Mucosa of descending colon (tissue), 3 donors: ENCODE measurements around the gene STARD6. TPM values are rescaled to one million over a fixed set of nuclear protein-coding genes. Genes with fewer than 3 reads are reported as not detected.
"Not testable (repeated sequence)": the region's sequence is repeated elsewhere in the genome, so short reads cannot be mapped to it uniquely, and the experiment has no call there.

Source experiments
- ATAC-seq: fragments of 200-7000 bp; cut with Tn5 transposase; one replicate; pipeline ENCODE4 v1.9.1; 2020; ENCODE audit warnings: mild to moderate bottlenecking, moderate library complexity
- DNase-seq, 3 donors: peaks; one replicate each; pipeline ENCODE4 v3.0.0-alpha.2; 2020
- H3K36me3 ChIP-seq: fragments of 200-600 bp; one replicate; pipeline ENCODE4 v1.8.0; 2021; ENCODE audit warnings: low read depth, mild to moderate bottlenecking
- H3K4me1 ChIP-seq: fragments of 200-600 bp; one replicate; pipeline ENCODE4 v1.8.0; 2021; ENCODE audit warnings: low read depth, mild to moderate bottlenecking
- H3K4me3 ChIP-seq: fragments of 200-600 bp; one replicate; pipeline ENCODE4 v1.8.0; 2021; ENCODE audit warnings: mild to moderate bottlenecking
- H3K9me3 ChIP-seq: fragments of 200-600 bp; one replicate; pipeline ENCODE4 v1.8.0; 2021; ENCODE audit warnings: mild to moderate bottlenecking
- intact Hi-C, 2 donors: fragments of 100-400 bp; cut with DNase I in 1 of 2; cut with micrococcal nuclease in 1 of 2; formaldehyde crosslinking; loops; one replicate each; pipeline versions ENCODE4 v1.11.0 to v1.11.1; 2022; cut with DNase I, micrococcal nuclease
- total RNA-seq, 3 donors: library from RNA; stranded (reverse); fragmentation: NEBNext Ultra II Directional in 2 of 3; extraction: Animal tissue kit (Norgen Biotek cat#: 25700) in 2 of 3; gene quantifications; one replicate each; pipeline versions ENCODE4 v1.2.1 to v1.2.4, GENCODE V29; 2021 to 2023
- TF ChIP-seq, protein P1 (sequence below): fragments of 200-600 bp; IDR thresholded peaks from one replicate; pipeline ENCODE4 v1.8.0; 2022; ENCODE audit warnings: antibody characterized with exemption, mild to moderate bottlenecking
- donor health status: DM: no; HTN: no; CAD: no; lungs with moderate emphysema.
- donor health status: DM: no; HTN: no; CAD: no.
- donor health status: DM: no; HTN: yes; CAD: no.

The STARD6 gene
- total RNA-seq, 3 donors from 2014 or later = not detected

DNA sequence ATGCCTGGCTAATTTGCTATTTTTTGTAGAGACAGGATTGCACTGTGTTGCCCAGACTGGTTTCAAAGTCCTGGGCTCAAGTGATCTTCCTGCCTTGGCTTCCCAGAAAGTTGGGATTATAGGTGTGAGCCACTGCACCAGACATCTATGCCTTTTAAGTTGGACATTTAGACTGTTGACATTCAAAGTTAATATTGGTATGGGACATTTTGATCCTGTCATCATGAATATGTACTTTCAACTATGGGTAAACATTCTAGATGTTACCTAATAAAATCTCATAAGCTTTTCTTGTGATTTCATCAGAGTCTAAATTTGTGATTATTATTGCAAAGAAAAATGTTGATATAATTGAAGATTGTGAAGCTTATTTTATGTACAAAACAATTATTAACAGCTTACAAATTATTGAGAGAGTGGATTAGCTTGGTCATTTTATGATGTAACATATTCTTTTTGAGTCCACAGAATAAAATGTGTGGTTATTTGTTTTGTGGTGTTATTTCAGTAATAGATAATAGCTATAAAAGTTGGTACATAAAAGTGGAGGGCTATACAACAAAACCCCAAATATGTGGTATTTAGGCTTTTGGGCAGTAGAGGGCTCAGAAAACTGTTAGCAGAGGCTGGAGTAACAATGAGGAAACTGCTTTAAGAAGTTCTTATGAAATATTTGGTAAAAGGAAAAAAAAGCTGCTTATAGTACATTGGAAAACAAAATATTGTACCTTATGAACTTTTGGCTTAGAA, 41.4 kb downstream of the STARD6 start:
- no peaks in the 10 kb centered on the region for H3K4me1 ChIP-seq
- no peaks in the 10 kb centered on the region for H3K9me3 ChIP-seq
- ATAC-seq = no peak
- TF ChIP-seq, protein P1, sequence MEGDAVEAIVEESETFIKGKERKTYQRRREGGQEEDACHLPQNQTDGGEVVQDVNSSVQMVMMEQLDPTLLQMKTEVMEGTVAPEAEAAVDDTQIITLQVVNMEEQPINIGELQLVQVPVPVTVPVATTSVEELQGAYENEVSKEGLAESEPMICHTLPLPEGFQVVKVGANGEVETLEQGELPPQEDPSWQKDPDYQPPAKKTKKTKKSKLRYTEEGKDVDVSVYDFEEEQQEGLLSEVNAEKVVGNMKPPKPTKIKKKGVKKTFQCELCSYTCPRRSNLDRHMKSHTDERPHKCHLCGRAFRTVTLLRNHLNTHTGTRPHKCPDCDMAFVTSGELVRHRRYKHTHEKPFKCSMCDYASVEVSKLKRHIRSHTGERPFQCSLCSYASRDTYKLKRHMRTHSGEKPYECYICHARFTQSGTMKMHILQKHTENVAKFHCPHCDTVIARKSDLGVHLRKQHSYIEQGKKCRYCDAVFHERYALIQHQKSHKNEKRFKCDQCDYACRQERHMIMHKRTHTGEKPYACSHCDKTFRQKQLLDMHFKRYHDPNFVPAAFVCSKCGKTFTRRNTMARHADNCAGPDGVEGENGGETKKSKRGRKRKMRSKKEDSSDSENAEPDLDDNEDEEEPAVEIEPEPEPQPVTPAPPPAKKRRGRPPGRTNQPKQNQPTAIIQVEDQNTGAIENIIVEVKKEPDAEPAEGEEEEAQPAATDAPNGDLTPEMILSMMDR = no peak
- H3K36me3 ChIP-seq = no peaks in the 10 kb centered on the region
- intact Hi-C loops = no loop called here
- H3K4me3 ChIP-seq = no peak overlapping the region
- DNase-seq = no peak

DNA sequence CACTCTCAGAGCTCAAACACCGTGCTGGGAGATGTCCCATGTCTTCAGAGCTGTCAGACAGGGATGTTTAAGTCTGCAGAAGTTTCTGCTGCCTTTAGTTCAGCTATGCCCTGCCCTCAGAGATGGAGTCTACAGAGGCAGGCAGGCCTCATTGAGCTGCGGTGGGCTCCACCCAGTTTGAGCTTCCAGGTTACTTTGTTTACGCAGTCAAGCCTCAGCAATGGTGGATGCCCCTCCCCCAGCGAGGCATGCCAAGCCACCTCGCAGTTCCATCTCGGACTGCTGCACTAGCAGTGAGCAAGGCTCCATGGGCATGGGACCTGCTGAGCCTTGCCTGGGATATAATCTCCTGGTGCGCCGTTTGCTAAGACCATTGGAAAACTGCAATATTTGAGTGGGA, 48.1 kb downstream of the STARD6 start:
- intact Hi-C loops, H3K36me3 ChIP-seq, ATAC-seq: not testable (repeated sequence)

DNA sequence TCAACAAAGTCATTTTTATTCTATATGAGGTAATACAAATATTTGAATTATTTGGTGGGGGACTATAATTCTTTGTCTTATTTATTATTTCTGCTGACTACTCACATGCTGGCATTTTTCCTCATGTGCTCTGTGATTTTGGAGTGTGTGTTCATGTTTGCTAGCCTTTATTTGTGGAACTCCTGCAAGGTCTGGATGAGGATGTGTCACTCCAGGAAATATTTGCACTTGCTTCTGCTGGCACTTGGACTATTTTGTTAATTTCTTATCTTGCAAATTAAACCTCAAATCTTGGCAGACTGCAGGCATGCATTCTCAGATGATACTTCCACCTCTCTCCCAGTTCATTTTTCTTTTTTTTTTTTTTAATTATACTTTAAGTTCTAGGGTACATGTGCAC, 54.2 kb downstream of the STARD6 start:
- H3K9me3 ChIP-seq = peaks cover 4% of the 10 kb centered on the region
- DNase-seq = no peak
- H3K4me3 ChIP-seq = no peak overlapping the region
- no peaks in the 10 kb centered on the region for H3K4me1 ChIP-seq
- ATAC-seq = no peak
- no peaks in the 10 kb centered on the region for H3K36me3 ChIP-seq
- intact Hi-C loops = no loop called here
- TF ChIP-seq, protein P1 = no peak

More for the DNA sequence above, 48.1 kb downstream of the STARD6 start:
- not testable (repeated sequence) for H3K4me3 ChIP-seq, DNase-seq, H3K4me1 ChIP-seq, H3K9me3 ChIP-seq

DNA sequence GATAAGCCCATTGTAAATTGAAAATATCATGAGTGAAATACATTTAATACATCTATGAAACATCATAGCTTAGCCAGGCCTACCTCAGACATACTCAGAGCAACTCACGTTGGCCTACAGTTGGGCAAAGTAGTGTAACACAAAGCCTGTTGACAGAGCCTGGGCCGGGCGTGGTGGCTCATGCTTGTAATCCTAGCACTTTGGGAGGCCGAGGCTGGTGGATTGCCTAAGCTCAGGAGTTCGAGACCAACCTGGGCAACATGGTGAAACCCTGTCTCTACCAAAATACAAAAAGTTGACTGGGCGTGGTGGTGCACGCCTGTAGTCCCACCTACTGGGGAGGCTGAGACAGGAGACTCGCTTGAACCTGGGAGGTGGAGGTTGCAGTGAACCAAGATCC, 58.7 kb downstream of the STARD6 start:
- DNase-seq, intact Hi-C loops, H3K36me3 ChIP-seq, ATAC-seq, H3K9me3 ChIP-seq, H3K4me1 ChIP-seq, H3K4me3 ChIP-seq: not testable (repeated sequence)

DNA sequence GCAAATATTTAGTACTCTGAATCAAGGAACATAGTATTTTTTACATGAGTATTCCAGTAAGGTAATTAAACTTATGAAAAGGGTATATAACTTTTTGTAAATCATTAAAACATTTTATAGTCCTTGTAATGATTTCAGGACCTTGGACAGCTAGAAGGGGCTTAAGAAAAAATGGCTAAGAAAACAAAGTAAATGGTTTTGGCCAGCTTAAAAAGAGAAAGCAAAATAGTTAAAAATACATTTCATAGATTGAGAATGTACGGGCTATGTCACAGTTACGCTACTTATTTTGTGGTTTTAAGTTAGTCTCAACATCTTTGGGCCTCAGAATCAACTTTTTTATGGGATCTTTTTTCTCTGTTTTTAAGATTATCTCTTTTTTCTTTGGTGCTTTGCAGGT, 61.6 kb downstream of the STARD6 start:
- H3K4me1 ChIP-seq = no peaks in the 10 kb centered on the region
- H3K36me3 ChIP-seq = no peaks in the 10 kb centered on the region
- ATAC-seq = no peak
- peaks cover 4% of the 10 kb centered on the region for H3K9me3 ChIP-seq
- no peak for DNase-seq
- intact Hi-C loops = no loop called here
- TF ChIP-seq, protein P1 = no peak
- H3K4me3 ChIP-seq = no peak overlapping the region

DNA sequence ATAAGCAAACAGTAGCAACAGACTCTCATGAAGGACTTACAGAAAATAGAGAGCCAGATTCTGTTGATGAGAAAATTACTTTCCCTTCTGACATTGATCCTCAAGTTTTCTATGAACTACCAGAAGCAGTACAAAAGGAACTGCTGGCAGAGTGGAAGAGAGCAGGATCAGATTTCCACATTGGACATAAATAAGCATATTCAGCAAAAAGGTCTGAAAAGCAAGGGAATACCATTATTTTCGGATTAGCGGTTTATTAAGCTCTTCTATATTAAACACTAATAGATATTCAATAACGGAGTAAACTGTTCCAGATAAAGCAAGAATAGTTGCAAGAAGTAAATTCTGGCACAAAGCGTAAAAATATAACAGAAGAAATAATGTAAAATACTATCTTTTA, 63.4 kb downstream of the STARD6 start:
- Histone ChIP-seq H3K9me3 (no peaks in the 10 kb centered on the region), H3K36me3 (no peaks in the 10 kb centered on the region), H3K4me1 (no peaks in the 10 kb centered on the region), H3K4me3 (no peak overlapping the region)
- no peak for DNase-seq
- intact Hi-C loops = no loop called here
- ATAC-seq = no peak
- TF ChIP-seq, protein P1 = no peak
